DOHH2 (cell line): ENCODE data around the gene NELFCD.

Experiments used
- H3F3A ChIP-seq: fragments of 200-600 bp; sonication (generic), shearing (Covaris generic); 2 replicates; pipeline ENCODE4 v1.6.0; 2016; ENCODE audit warnings: antibody characterized with exemption, mild to moderate bottlenecking; ENCODE audit not compliant: control insufficient read depth, insufficient read depth
- H3K27ac ChIP-seq: fragments of 200-600 bp; sonication (generic); 2 replicates; pipeline ENCODE4 v1.5.1; 2014; ENCODE audit warnings: low read depth, mild to moderate bottlenecking, low read length, moderate library complexity
- H3K27me3 ChIP-seq: fragments of 200-600 bp; sonication (generic); 2 replicates; pipeline ENCODE4 v1.6.1; 2014; ENCODE audit warnings: mild to moderate bottlenecking, low read length, mixed read lengths; ENCODE audit not compliant: control insufficient read depth
- H3K36me3 ChIP-seq: fragments of 200-600 bp; sonication (generic); 2 replicates; pipeline ENCODE4 v1.6.1; 2014; ENCODE audit warnings: mild to moderate bottlenecking, low read length, moderate library complexity, mixed read lengths; ENCODE audit not compliant: control insufficient read depth
- H3K4me1 ChIP-seq: fragments of 200-600 bp; sonication (generic); 2 replicates; pipeline ENCODE4 v1.6.1; 2014; ENCODE audit warnings: mild to moderate bottlenecking, low read length, mixed read lengths; ENCODE audit not compliant: control insufficient read depth
- H3K4me2 ChIP-seq: fragments of 200-600 bp; sonication (generic); 2 replicates; pipeline ENCODE4 v1.6.0; 2014; ENCODE audit warnings: mild to moderate bottlenecking, low read length, moderate library complexity
- H3K4me3 ChIP-seq: fragments of 200-600 bp; sonication (generic); 2 replicates; pipeline ENCODE4 v1.5.1; 2014; ENCODE audit warnings: mild to moderate bottlenecking, low read length, mixed read lengths
- H3K79me2 ChIP-seq: fragments of 200-600 bp; sonication (generic); 2 replicates; pipeline ENCODE4 v1.6.1; 2014; ENCODE audit warnings: mild to moderate bottlenecking, low read length, mixed read lengths; ENCODE audit not compliant: control insufficient read depth
- H3K9me2 ChIP-seq: fragments of 200-600 bp; sonication (generic); replicated peaks from 2 replicates; pipeline ENCODE4 v1.6.1; 2014; ENCODE audit warnings: mild to moderate bottlenecking, low read length, mixed read lengths; ENCODE audit not compliant: control insufficient read depth
- H3K9me3 ChIP-seq: fragments of 200-600 bp; sonication (generic); 2 replicates; pipeline ENCODE4 v1.6.1; 2014; ENCODE audit warnings: antibody characterized with exemption, low read length, mixed read lengths; ENCODE audit not compliant: control insufficient read depth, insufficient read depth
- H4K20me1 ChIP-seq: fragments of 200-600 bp; sonication (generic); 2 replicates; pipeline ENCODE4 v1.6.0; 2014; ENCODE audit warnings: low read depth, mild to moderate bottlenecking, antibody characterized with exemption, low read length, moderate library complexity; ENCODE audit not compliant: control insufficient read depth, insufficient read depth
- CTCF ChIP-seq: fragments of 200-600 bp; sonication (generic); IDR thresholded peaks from one replicate; pipeline ENCODE4 v1.5.1; 2014; ENCODE audit warnings: antibody characterized with exemption, mild to moderate bottlenecking, low read depth, low read length; ENCODE audit not compliant: poor library complexity, severe bottlenecking
- EZH2phosphoT487 ChIP-seq: fragments of 200-600 bp; sonication (generic); IDR thresholded peaks from 2 replicates; pipeline ENCODE4 v1.6.1; 2017; ENCODE audit warnings: borderline replicate concordance, mild to moderate bottlenecking, antibody characterized with exemption, low read length, moderate library complexity, mixed read lengths

The NELFCD gene

GRCh38 chr20:59001449-59002171 is 20.6 kb downstream of the NELFCD start:
- Histone ChIP-seq H3K9me3 (no peaks in the 10 kb centered on the region), H3K27ac (no peak overlapping the region), H3K4me2 (no peak overlapping the region), H4K20me1 (peaks cover 16% of the 10 kb centered on the region; the same call in 1 of the 2 replicates), H3K9me2 (no peaks in the 10 kb centered on the region), H3K4me1 (peaks cover 31% of the 10 kb centered on the region), H3K36me3 (peaks cover 81% of the 10 kb centered on the region), H3K4me3 (no peak overlapping the region), H3K27me3 (no peaks in the 10 kb centered on the region), H3K79me2 (peaks cover 56% of the 10 kb centered on the region), H3F3A (peaks cover 17% of the 10 kb centered on the region)
- TF ChIP-seq CTCF (no peak), EZH2phosphoT487 (no peak)

- H3K36me3 ChIP-seq = peaks cover 75% of the 10 kb centered on the region
- no peaks in the 10 kb centered on the region for H3K27me3 ChIP-seq
- peaks cover 33% of the 10 kb centered on the region for H3K4me1 ChIP-seq
- H3K27ac ChIP-seq = no peak overlapping the region
- no peak overlapping the region for H3K4me2 ChIP-seq
- no peaks in the 10 kb centered on the region for H3K9me3 ChIP-seq
- TF ChIP-seq EZH2phosphoT487 = no peak
- TF ChIP-seq CTCF = no peak
- peaks cover 58% of the 10 kb centered on the region for H3K79me2 ChIP-seq
- H4K20me1 ChIP-seq = peaks cover 16% of the 10 kb centered on the region; the same call in 1 of the 2 replicates
- H3K9me2 ChIP-seq = no peaks in the 10 kb centered on the region
- peaks cover 17% of the 10 kb centered on the region for H3F3A ChIP-seq
- no peak overlapping the region for H3K4me3 ChIP-seq
These were observed 21.3 kb downstream of the NELFCD start for GRCh38 chr20:59002388-59002787.

GRCh38 chr20:59002874-59003399 is 21.9 kb downstream of the NELFCD start:
- peaks cover 16% of the 10 kb centered on the region; the same call in 1 of the 2 replicates for H4K20me1 ChIP-seq
- H3K9me3 ChIP-seq = no peaks in the 10 kb centered on the region
- H3K36me3 ChIP-seq = peaks cover 70% of the 10 kb centered on the region
- H3K4me2 ChIP-seq = no peak overlapping the region
- TF ChIP-seq CTCF (no peak), EZH2phosphoT487 (no peak)
- H3K79me2 ChIP-seq = peaks cover 58% of the 10 kb centered on the region
- H3K27me3 ChIP-seq = no peaks in the 10 kb centered on the region
- H3K27ac ChIP-seq = no peak overlapping the region
- peaks cover 15% of the 10 kb centered on the region for H3F3A ChIP-seq
- no peaks in the 10 kb centered on the region for H3K9me2 ChIP-seq
- H3K4me1 ChIP-seq = peaks cover 38% of the 10 kb centered on the region
- H3K4me3 ChIP-seq = no peak overlapping the region
